HG02610 (cell line): ENCODE measurements around the gene TEX2.

Experiments used
- ATAC-seq: cut with Tn5 transposase; IDR thresholded peaks from one replicate; pipeline ENCODE4 v1.9.1; 2021; ENCODE audit warnings: mild to moderate bottlenecking, moderate library complexity; ENCODE audit not compliant: unreplicated experiment

The TEX2 gene

GRCh38 chr17:64123114-64123513 is 139.9 kb downstream of the TEX2 start:
- no peak for ATAC-seq

GRCh38 chr17:64120972-64121786 is 141.9 kb downstream of the TEX2 start:
- peak; percentile 76 for ATAC-seq

GRCh38 chr17:64120159-64120810 is 142.8 kb downstream of the TEX2 start:
- no peak for ATAC-seq

GRCh38 chr17:64117981-64118979 is 144.8 kb downstream of the TEX2 start:
- ATAC-seq, result no peak

GRCh38 chr17:64115822-64116534 is 147.1 kb downstream of the TEX2 start:
- no peak for ATAC-seq

- ATAC-seq, result no peak
These were observed 147.9 kb downstream of the TEX2 start for GRCh38 chr17:64115043-64115698.

- no peak for ATAC-seq
These were observed 150.1 kb downstream of the TEX2 start for GRCh38 chr17:64113006-64113405.

- no peak for ATAC-seq
These were observed 151.2 kb downstream of the TEX2 start for GRCh38 chr17:64111831-64112230.

GRCh38 chr17:64110379-64111152 is 152.5 kb downstream of the TEX2 start:
- ATAC-seq, result no peak

GRCh38 chr17:64109400-64109799 is 153.7 kb downstream of the TEX2 start:
- ATAC-seq, result no peak

GRCh38 chr17:64107500-64108236 is 155.4 kb downstream of the TEX2 start:
- no peak for ATAC-seq

- no peak for ATAC-seq
These were observed 156.1 kb downstream of the TEX2 start for GRCh38 chr17:64106918-64107317.

- no peak for ATAC-seq
These were observed 159.4 kb downstream of the TEX2 start for GRCh38 chr17:64103391-64104364.

GRCh38 chr17:64102627-64103390 is 160.3 kb downstream of the TEX2 start:
- no peak for ATAC-seq

- no peak for ATAC-seq
These were observed 163.5 kb downstream of the TEX2 start for GRCh38 chr17:64099543-64099942.
